ENCODE results near the gene NAALADL2. TPM values are rescaled to one million over a fixed set of nuclear protein-coding genes. Genes with fewer than 3 reads are reported as not detected.

The NAALADL2 gene
- total and polyA plus RNA-seq, 5 donors, result 1.3 to 10.7 (median 9.7) TPM

DNA sequence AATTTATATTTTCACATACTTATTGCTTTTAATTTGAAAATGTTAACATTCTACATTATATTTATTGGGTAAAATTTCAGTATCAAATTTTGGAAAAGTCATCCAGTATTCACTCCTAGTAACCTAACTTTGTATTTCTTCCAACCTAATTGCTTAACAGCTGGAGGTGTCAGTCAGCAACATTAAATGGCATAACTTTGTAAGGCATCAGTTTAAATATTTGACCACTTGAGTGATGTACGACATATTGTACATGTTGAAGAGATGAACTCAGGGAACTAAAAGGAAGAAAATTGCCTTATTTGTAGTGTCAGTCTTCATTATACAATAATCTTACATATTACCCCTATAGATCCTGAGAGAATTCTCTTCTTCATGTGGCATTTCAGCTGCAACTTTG, 326.8 kb downstream of the NAALADL2 start:
- no peak for ATAC-seq
- 91% methylated on average over 1 of the region's 1 CpG for WGBS
- intact Hi-C loops (cut with DNase I), result no loop called here

DNA sequence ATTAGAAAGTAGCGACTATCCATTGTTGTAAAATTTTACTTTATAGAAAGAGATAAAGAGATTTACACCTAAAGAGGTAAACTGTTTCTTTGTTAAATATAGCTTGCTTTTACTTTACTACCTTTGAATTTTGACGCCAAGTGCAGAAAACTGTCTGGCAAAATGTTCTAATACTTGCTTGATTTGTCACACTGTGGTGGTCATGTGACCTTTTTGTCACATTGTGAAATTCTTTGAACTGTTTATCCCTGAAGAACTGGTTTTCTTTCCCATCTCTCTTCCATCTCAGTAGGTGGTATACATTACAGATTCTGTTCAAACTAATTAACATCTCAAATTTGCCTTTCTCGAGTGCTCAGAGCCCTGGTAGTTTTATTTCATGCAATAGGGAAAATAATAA, 327.4 kb downstream of the NAALADL2 start:
- Histone ChIP-seq H3K9me3 (ENCODE audit: control insufficient read depth, low read length) (no peaks in the 10 kb centered on the region), H3K27ac (ENCODE audit: low read length) (no peak overlapping the region), H3K27me3 (ENCODE audit: control insufficient read depth, insufficient read depth) (no peaks in the 10 kb centered on the region), H3K4me1 (ENCODE audit: control insufficient read depth, insufficient read depth, low read length) (no peaks in the 10 kb centered on the region), H3K4me3 (ENCODE audit: low read length) (no peak overlapping the region)
- ATAC-seq (no peak), DNase-seq (no peak)
- WGBS, result 89% methylated on average over 3 of the region's 3 CpGs
- intact Hi-C loops (cut with DNase I), result no loop called here

More for the DNA sequence above, 326.8 kb downstream of the NAALADL2 start:
- Histone ChIP-seq H3K4me3 (ENCODE audit: low read length) (no peak overlapping the region), H3K27me3 (ENCODE audit: control insufficient read depth, insufficient read depth) (no peaks in the 10 kb centered on the region), H3K9me3 (ENCODE audit: control insufficient read depth, low read length) (no peaks in the 10 kb centered on the region), H3K27ac (ENCODE audit: low read length) (no peak overlapping the region), H3K4me1 (ENCODE audit: control insufficient read depth, insufficient read depth, low read length) (no peaks in the 10 kb centered on the region)
- no peak for DNase-seq

DNA sequence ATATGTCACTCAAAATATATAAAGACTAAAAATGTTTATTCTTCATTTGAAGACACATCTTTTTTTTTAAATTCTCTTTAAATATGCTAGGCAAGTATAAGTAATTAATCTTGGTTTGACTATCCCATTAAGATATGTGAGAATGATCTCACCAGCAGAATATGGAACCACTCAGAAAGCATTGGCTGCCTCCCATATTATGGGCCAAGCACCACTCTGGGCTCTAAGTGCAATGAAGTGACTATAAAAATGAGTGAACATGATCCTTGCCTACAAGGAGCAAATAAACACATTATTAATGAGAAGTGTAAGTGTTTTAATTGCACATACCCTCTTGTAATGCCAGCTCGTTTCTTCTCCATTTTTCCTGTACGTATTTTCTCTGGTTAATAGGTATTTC, 328.5 kb downstream of the NAALADL2 start:
- Histone ChIP-seq H3K27me3 (ENCODE audit: control insufficient read depth, insufficient read depth) (no peaks in the 10 kb centered on the region), H3K4me3 (ENCODE audit: low read length) (no peak overlapping the region), H3K27ac (ENCODE audit: low read length) (no peak overlapping the region), H3K9me3 (ENCODE audit: control insufficient read depth, low read length) (no peaks in the 10 kb centered on the region), H3K4me1 (ENCODE audit: control insufficient read depth, insufficient read depth, low read length) (no peaks in the 10 kb centered on the region)
- DNase-seq, result no peak
- intact Hi-C loops (cut with DNase I), result no loop called here
- WGBS, result 82% methylated on average over 2 of the region's 2 CpGs
- no peak for ATAC-seq

DNA sequence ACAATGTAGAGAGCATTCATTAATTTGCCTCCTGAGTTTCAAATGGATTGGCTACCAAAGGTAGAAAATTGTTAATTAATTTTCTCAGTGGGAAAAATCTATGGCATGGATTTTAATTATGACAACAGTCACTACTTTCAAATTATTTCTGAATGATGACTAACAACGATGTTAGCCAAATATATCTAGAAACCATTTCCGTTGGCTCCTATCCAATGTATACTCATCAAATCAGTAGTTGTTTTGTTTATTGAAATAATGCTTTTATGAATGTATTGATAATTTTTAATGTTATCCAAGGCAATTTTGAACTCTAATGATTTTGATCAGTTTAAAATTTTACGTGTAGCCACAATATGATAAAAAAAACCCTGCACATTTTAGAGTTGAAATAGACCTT, 333.4 kb downstream of the NAALADL2 start:
- intact Hi-C loops (cut with DNase I), result no loop called here
- Histone ChIP-seq H3K9me3 (ENCODE audit: control insufficient read depth, low read length) (no peaks in the 10 kb centered on the region), H3K4me3 (ENCODE audit: low read length) (no peak overlapping the region), H3K27ac (ENCODE audit: low read length) (no peak overlapping the region), H3K27me3 (ENCODE audit: control insufficient read depth, insufficient read depth) (no peaks in the 10 kb centered on the region), H3K4me1 (ENCODE audit: control insufficient read depth, insufficient read depth, low read length) (no peaks in the 10 kb centered on the region)
- 47% methylated on average over 3 of the region's 3 CpGs for WGBS
- no peak for ATAC-seq
- DNase-seq, result no peak

DNA sequence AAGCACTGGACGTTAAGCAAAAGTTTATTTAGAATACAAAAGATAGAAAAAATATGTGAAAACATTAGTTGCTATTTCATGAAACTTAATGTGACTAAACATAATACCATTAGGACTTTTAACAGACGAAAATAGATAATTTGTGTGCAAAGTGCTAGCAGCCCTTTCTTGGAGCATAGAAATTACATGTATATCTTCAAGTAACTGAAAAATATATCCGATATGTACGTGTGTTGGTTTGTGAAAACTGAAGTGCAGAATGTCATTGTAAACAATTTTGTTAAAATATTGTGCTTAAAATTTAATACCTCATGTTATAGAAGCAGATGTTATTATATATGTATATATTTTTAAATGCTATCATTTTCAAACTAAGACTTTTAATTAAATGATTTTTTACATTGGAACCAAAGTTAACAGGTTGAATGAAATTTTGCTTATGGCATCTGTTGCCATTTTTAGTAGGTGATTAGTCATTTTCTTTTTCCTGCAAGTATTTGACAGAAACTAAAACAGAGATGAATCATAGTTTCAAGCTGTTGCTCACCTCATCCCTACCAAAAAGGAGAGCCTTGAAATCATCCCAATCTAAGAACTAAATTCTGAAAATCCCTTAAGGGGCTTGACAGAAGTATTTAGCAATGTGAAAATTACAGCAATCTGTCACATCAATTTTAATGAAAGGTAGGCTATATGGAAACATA, 334.8 kb downstream of the NAALADL2 start:
- DNase-seq (no peak), ATAC-seq (no peak)
- Histone ChIP-seq H3K9me3 (ENCODE audit: control insufficient read depth, low read length) (no peaks in the 10 kb centered on the region), H3K4me3 (ENCODE audit: low read length) (no peak overlapping the region), H3K27me3 (ENCODE audit: control insufficient read depth, insufficient read depth) (no peaks in the 10 kb centered on the region), H3K4me1 (ENCODE audit: control insufficient read depth, insufficient read depth, low read length) (no peaks in the 10 kb centered on the region), H3K27ac (ENCODE audit: low read length) (no peak overlapping the region)
- WGBS, result 85% methylated on average over 4 of the region's 4 CpGs
- intact Hi-C loops (cut with DNase I), result no loop called here

DNA sequence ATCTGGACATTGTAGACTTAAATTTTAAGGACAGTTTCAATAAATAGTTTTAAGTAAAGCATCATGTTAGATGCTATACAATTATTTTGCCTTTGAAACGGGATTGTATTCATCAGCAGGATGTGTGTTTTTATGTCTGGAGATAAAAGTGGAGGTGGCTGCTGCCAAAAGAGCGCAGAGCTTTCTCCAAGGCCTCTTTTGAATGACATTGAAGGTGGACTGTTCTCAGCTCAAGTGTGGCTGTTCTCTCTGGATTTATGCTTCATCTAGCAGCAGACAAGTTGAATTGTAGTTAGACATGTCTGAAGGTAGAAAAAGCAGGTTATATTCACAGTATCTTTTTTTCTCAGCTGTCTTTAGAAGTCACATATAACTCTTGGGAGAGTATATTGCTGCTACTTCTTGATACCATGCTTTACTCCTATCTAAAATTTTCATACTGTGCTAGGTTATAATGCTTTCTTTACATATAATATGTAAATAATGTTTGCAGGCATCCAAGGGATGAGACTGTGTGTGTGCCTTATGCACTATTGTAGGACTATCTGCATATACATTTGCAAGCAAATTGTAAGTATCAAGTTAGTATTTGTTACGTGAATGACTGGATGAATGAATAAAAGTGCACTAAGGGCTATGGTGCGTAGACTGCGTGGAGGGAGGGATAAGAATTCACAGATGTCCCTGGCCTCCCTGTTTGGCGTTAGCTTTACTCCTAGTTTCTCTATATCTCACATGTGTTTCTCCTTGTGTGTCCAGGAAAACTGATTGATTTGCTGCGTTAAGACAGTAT, 340.1 kb downstream of the NAALADL2 start:
- Histone ChIP-seq H3K4me1 (ENCODE audit: control insufficient read depth, insufficient read depth, low read length) (no peaks in the 10 kb centered on the region), H3K27ac (ENCODE audit: low read length) (no peak overlapping the region), H3K4me3 (ENCODE audit: low read length) (no peak overlapping the region), H3K9me3 (ENCODE audit: control insufficient read depth, low read length) (no peaks in the 10 kb centered on the region), H3K27me3 (ENCODE audit: control insufficient read depth, insufficient read depth) (no peaks in the 10 kb centered on the region)
- ATAC-seq (no peak), DNase-seq (no peak)
- intact Hi-C loops (cut with DNase I), result no loop called here
- WGBS, result 83% methylated on average over 7 of the region's 7 CpGs

DNA sequence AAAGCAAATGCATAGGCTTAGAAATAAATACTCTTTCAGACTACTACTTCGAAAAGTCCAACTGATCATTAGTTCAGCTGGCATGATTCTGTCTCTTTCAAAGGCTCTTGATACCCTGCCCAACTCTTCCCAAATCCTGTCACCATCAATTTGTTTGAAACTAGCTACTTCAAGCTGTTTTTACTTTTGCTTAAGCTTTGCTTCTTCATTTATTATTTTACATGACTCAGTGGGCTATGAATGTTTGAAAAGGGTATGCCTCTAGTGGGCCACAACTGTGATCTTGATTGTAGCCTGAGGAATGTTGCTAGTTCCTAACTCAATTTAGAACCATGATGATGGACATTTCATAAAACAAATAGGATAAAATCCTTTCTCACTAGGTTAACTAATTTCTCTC, 340.8 kb downstream of the NAALADL2 start:
- no peaks in the 10 kb centered on the region for H3K27me3 ChIP-seq (ENCODE audit: control insufficient read depth, insufficient read depth)
- H3K4me3 ChIP-seq (ENCODE audit: low read length), result no peak overlapping the region
- WGBS, result 93% methylated on average over 1 of the region's 1 CpG
- ATAC-seq, result no peak
- no peak for DNase-seq
- intact Hi-C loops (cut with DNase I), result no loop called here
- H3K9me3 ChIP-seq (ENCODE audit: control insufficient read depth, low read length), result no peaks in the 10 kb centered on the region
- no peaks in the 10 kb centered on the region for H3K4me1 ChIP-seq (ENCODE audit: control insufficient read depth, insufficient read depth, low read length)
- no peak overlapping the region for H3K27ac ChIP-seq (ENCODE audit: low read length)

DNA sequence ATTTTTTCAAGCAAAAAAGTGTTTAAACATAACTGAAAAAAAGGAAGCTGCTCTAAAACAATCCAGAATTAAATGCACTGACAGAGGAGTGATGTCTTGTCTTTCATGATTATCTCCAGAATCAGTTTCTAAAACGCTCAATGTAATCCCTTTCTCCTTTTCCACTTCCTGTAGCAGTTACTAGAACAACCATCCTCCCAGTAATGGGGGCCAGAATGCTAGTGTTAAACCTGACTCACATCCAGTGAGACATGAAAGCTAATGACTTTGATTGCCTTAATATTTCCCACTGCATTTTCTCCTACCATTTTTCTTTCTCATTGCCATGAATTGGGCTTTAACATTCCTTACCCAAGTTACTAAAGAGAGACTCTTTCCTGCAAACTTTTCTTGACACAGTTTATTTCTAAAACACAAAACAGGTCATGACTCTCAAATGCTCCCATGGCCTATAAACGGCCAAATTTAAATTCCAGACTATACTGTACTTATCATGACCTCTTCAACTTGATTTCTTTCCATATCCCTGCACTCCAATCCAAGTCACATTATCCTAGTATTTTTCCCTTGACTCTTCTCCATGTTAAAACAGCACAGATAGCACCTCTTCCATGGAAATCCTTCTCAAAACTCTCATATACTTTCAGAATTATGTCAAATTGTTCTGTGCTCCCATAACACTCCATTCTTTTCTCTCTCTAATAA, 341.4 kb downstream of the NAALADL2 start:
- Histone ChIP-seq H3K4me3 (ENCODE audit: low read length) (no peak overlapping the region), H3K4me1 (ENCODE audit: control insufficient read depth, insufficient read depth, low read length) (no peaks in the 10 kb centered on the region), H3K27me3 (ENCODE audit: control insufficient read depth, insufficient read depth) (no peaks in the 10 kb centered on the region), H3K27ac (ENCODE audit: low read length) (no peak overlapping the region), H3K9me3 (ENCODE audit: control insufficient read depth, low read length) (no peaks in the 10 kb centered on the region)
- DNase-seq (no peak), ATAC-seq (no peak)
- WGBS, result 27% methylated on average over 2 of the region's 2 CpGs
- intact Hi-C loops (cut with DNase I), result no loop called here

DNA sequence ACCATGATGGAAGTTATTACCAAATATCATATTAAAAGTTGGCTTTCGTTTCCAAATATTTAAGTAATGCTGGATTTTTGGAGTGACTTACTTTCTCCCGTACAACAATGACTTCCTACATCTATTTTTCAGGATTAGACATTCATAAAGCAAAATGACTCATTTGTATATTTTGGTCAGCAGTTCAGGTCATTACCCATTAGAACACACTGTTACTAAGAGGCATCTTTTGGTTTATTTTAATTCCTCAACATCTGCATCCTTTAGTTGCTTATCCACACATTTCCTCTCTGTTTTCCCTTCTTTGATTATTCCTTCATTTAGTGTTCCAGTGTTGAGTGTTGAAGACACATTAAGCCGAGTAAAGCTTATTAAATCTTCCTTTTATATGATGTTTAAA, 348.2 kb downstream of the NAALADL2 start:
- Histone ChIP-seq H3K27ac (ENCODE audit: low read length) (no peak overlapping the region), H3K27me3 (ENCODE audit: control insufficient read depth, insufficient read depth) (no peaks in the 10 kb centered on the region), H3K4me1 (ENCODE audit: control insufficient read depth, insufficient read depth, low read length) (no peaks in the 10 kb centered on the region), H3K9me3 (ENCODE audit: control insufficient read depth, low read length) (no peaks in the 10 kb centered on the region), H3K4me3 (ENCODE audit: low read length) (no peak overlapping the region)
- intact Hi-C loops (cut with DNase I), result no loop called here
- no peak for ATAC-seq
- WGBS, result 57% methylated on average over 3 of the region's 3 CpGs
- DNase-seq, result no peak

DNA sequence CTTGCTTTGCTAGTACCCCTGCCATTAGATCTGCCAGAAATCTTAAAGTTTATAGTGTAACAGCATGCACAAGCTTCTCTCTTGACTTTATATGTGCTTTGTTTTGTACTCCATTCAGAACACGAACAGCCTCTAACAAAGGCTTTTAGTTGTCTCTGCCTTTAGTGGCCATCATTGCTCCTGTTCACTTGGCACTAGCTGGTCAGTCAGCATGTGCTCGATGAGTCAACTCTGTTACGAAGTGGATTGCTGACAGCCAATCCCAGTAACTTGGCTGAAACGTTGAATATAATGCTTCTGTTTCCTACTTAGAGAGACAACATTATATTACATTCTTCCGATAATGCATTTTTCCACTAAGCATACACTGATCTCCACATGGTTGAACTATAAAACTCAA, 349.2 kb downstream of the NAALADL2 start:
- H3K4me1 ChIP-seq (ENCODE audit: control insufficient read depth, insufficient read depth, low read length), result no peaks in the 10 kb centered on the region
- no peaks in the 10 kb centered on the region for H3K27me3 ChIP-seq (ENCODE audit: control insufficient read depth, insufficient read depth)
- intact Hi-C loops (cut with DNase I), result no loop called here
- H3K4me3 ChIP-seq (ENCODE audit: low read length), result no peak overlapping the region
- ATAC-seq, result no peak
- no peaks in the 10 kb centered on the region for H3K9me3 ChIP-seq (ENCODE audit: control insufficient read depth, low read length)
- WGBS, result 64% methylated on average over 5 of the region's 5 CpGs
- no peak overlapping the region for H3K27ac ChIP-seq (ENCODE audit: low read length)
- DNase-seq, result no peak

DNA sequence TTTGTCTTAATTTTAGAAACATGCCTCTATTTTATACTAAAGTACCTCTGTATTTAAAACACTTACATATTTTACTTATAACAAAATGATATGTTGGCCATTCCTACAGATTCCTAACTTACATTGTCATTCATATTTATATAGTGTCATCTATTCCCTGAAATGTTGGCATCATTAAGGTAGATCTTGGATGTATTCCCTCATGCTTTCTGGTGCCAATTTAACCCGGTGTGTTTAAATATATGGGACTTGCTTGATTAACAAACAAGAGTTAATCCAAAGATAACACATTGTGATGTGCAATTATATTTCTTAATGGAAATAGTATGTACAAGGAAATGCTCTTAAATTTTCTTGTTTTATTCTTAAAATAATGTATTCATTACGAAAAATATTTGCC, 352.3 kb downstream of the NAALADL2 start:
- ATAC-seq (no peak), DNase-seq (no peak)
- intact Hi-C loops (cut with DNase I), result no loop called here
- H3K4me1 ChIP-seq (ENCODE audit: control insufficient read depth, insufficient read depth, low read length), result no peaks in the 10 kb centered on the region
- H3K27me3 ChIP-seq (ENCODE audit: control insufficient read depth, insufficient read depth), result no peaks in the 10 kb centered on the region
- 74% methylated on average over 2 of the region's 2 CpGs for WGBS
- no peaks in the 10 kb centered on the region for H3K9me3 ChIP-seq (ENCODE audit: control insufficient read depth, low read length)
- no peak overlapping the region for H3K4me3 ChIP-seq (ENCODE audit: low read length)
- H3K27ac ChIP-seq (ENCODE audit: low read length), result no peak overlapping the region
